Measurements from ENCODE around the gene TENM4. TPM values are rescaled to one million over a fixed set of nuclear protein-coding genes. Genes with fewer than 3 reads are reported as not detected.

TENM4 gene
- polyA plus RNA-seq, 1 experiment = 5.5 TPM

- no peak for DNase-seq (ENCODE audit: low read depth, low spot score)
- peaks cover 8% of the 10 kb centered on the region for H3K27me3 ChIP-seq (ENCODE audit: control insufficient read depth, insufficient read depth, low read length)
- H3K4me3 ChIP-seq (ENCODE audit: low read depth, low read length) = no peak overlapping the region
- H3K9me3 ChIP-seq (ENCODE audit: control insufficient read depth, insufficient read depth, low read length) = no peaks in the 10 kb centered on the region
- ChIA-PET CTCF (interaction anchor here (1.2 kb wide), 1 partner anchor 388 kb away, joined by 6 read pairs; no protein-coding TSS in a partner anchor), POLR2A (no interaction called here)
- no peak overlapping the region for H3K27ac ChIP-seq (ENCODE audit: low read depth, low read length)
- TF ChIP-seq CTCF (IDR thresholded peaks at IDR 0.05; ENCODE audit: low read depth, low read length) = no peak
Observed at GRCh38 chr11:79033833-79034232, 407.0 kb downstream of the TENM4 start.

- Histone ChIP-seq H3K27ac (ENCODE audit: low read depth, low read length) (no peak overlapping the region), H3K27me3 (ENCODE audit: control insufficient read depth, insufficient read depth, low read length) (peaks cover 8% of the 10 kb centered on the region), H3K9me3 (ENCODE audit: control insufficient read depth, insufficient read depth, low read length) (no peaks in the 10 kb centered on the region), H3K4me3 (ENCODE audit: low read depth, low read length) (no peak overlapping the region)
- no peak for DNase-seq (ENCODE audit: low read depth, low spot score)
- no peak for TF ChIP-seq CTCF (IDR thresholded peaks at IDR 0.05; ENCODE audit: low read depth, low read length)
- ChIA-PET CTCF (interaction anchor here (1.5 kb wide), 1 partner anchor 385 kb away, joined by 6 read pairs; no protein-coding TSS in a partner anchor), POLR2A (no interaction called here)
Observed at GRCh38 chr11:79030448-79030847, 410.4 kb downstream of the TENM4 start.

- H3K9me3 ChIP-seq (ENCODE audit: control insufficient read depth, insufficient read depth, low read length) = no peaks in the 10 kb centered on the region
- peaks cover 8% of the 10 kb centered on the region for H3K27me3 ChIP-seq (ENCODE audit: control insufficient read depth, insufficient read depth, low read length)
- H3K27ac ChIP-seq (ENCODE audit: low read depth, low read length) = no peak overlapping the region
- no peak overlapping the region for H3K4me3 ChIP-seq (ENCODE audit: low read depth, low read length)
- CTCF ChIA-PET = interaction anchor here (0.7 kb wide), 1 partner anchor 280 kb away, joined by 3 read pairs; no protein-coding TSS in a partner anchor
- DNase-seq (ENCODE audit: low read depth, low spot score) = no peak
- TF ChIP-seq CTCF (IDR thresholded peaks at IDR 0.05; ENCODE audit: low read depth, low read length) = no peak
- POLR2A ChIA-PET = no interaction called here
Observed at GRCh38 chr11:79028225-79028624, 412.6 kb downstream of the TENM4 start.

GRCh38 chr11:79026803-79027445 lies 413.9 kb downstream of the TENM4 start:
- CTCF ChIA-PET = no interaction called here

More at GRCh38 chr11:79026803-79027445, 413.9 kb downstream of the TENM4 start:
- Histone ChIP-seq H3K27me3 (ENCODE audit: control insufficient read depth, insufficient read depth, low read length) (peaks cover 6% of the 10 kb centered on the region), H3K4me3 (ENCODE audit: low read depth, low read length) (no peak overlapping the region), H3K27ac (ENCODE audit: low read depth, low read length) (no peak overlapping the region), H3K9me3 (ENCODE audit: control insufficient read depth, insufficient read depth, low read length) (no peaks in the 10 kb centered on the region)
- DNase-seq (ENCODE audit: low read depth, low spot score) = no peak
- no peak for TF ChIP-seq CTCF (IDR thresholded peaks at IDR 0.05; ENCODE audit: low read depth, low read length)
- POLR2A ChIA-PET = no interaction called here
